ENCODE data around the gene MNT.

MNT gene

GRCh38 chr17:2418572-2418971, 17.7 kb upstream of the MNT start:
- DNase-seq (ENCODE audit: low read depth, low spot score): no peak

GRCh38 chr17:2416010-2416734, 15.3 kb upstream of the MNT start:
- H3K27ac ChIP-seq: peak overlapping the region; percentile 47

More at GRCh38 chr17:2418572-2418971, 17.7 kb upstream of the MNT start:
- H3K27ac ChIP-seq: no peak overlapping the region

GRCh38 chr17:2415081-2415480, 14.2 kb upstream of the MNT start:
- DNase-seq (ENCODE audit: low read depth, low spot score): no peak
- no peak overlapping the region for H3K27ac ChIP-seq

More at GRCh38 chr17:2416010-2416734, 15.3 kb upstream of the MNT start:
- DNase-seq (ENCODE audit: low read depth, low spot score): no peak

GRCh38 chr17:2414446-2415064, 13.7 kb upstream of the MNT start:
- no peak overlapping the region for H3K27ac ChIP-seq
- DNase-seq (ENCODE audit: low read depth, low spot score): no peak

GRCh38 chr17:2412561-2413021, 11.7 kb upstream of the MNT start:
- peak overlapping the region; percentile 56 for H3K27ac ChIP-seq
- no peak for DNase-seq (ENCODE audit: low read depth, low spot score)

GRCh38 chr17:2410951-2411350, 10.1 kb upstream of the MNT start:
- no peak for DNase-seq (ENCODE audit: low read depth, low spot score)
- H3K27ac ChIP-seq: no peak overlapping the region

GRCh38 chr17:2406903-2407790, 6.3 kb upstream of the MNT start:
- peak overlapping the region; percentile 100 for H3K27ac ChIP-seq
- peak; percentile 93 for DNase-seq (ENCODE audit: low read depth, low spot score)

- peak; percentile 94 for DNase-seq (ENCODE audit: low read depth, low spot score)
- H3K27ac ChIP-seq: peak overlapping the region; percentile 100
Observed at GRCh38 chr17:2406271-2406902, 5.5 kb upstream of the MNT start.

GRCh38 chr17:2405247-2405926, 4.5 kb upstream of the MNT start:
- peak; percentile 93 for DNase-seq (ENCODE audit: low read depth, low spot score)
- peak overlapping the region; percentile 100 for H3K27ac ChIP-seq

GRCh38 chr17:2403044-2403443, 2.2 kb upstream of the MNT start:
- peak overlapping the region; percentile 100 for H3K27ac ChIP-seq
- DNase-seq (ENCODE audit: low read depth, low spot score): no peak

GRCh38 chr17:2402544-2402943, 1.7 kb upstream of the MNT start:
- H3K27ac ChIP-seq: peak overlapping the region; percentile 100
- DNase-seq (ENCODE audit: low read depth, low spot score): no peak

GRCh38 chr17:2401426-2402221, 764 bp upstream of the MNT start:
- peak; percentile 98 for DNase-seq (ENCODE audit: low read depth, low spot score)
- H3K27ac ChIP-seq: peak overlapping the region; percentile 100

GRCh38 chr17:2400474-2400866, 390 bp downstream of the MNT start:
- DNase-seq (ENCODE audit: low read depth, low spot score): no peak

GRCh38 chr17:2399572-2400473, 1.0 kb downstream of the MNT start:
- H3K27ac ChIP-seq: peak overlapping the region; percentile 100
- peak; percentile 87 for DNase-seq (ENCODE audit: low read depth, low spot score)

More at GRCh38 chr17:2400474-2400866, 390 bp downstream of the MNT start:
- H3K27ac ChIP-seq: peak overlapping the region; percentile 100

- H3K27ac ChIP-seq: peak overlapping the region; percentile 100
- DNase-seq (ENCODE audit: low read depth, low spot score): no peak
Observed at GRCh38 chr17:2398655-2399571, 1.9 kb downstream of the MNT start.

- peak overlapping the region; percentile 100 for H3K27ac ChIP-seq
- no peak for DNase-seq (ENCODE audit: low read depth, low spot score)
Observed at GRCh38 chr17:2398182-2398581, 2.7 kb downstream of the MNT start.
